GM19324 (cell line): ENCODE data around the gene TOGARAM2.
"Not testable (repeated sequence)": the region's sequence is repeated elsewhere in the genome, so short reads cannot be mapped to it uniquely, and the experiment has no call there.

Experiments
- ATAC-seq: cut with Tn5 transposase; IDR thresholded peaks from one replicate; pipeline ENCODE4 v1.9.1; 2021; ENCODE audit warnings: mild to moderate bottlenecking, moderate library complexity; ENCODE audit not compliant: unreplicated experiment, low FRiP score

The TOGARAM2 gene

GRCh38 chr2:28975671-28976070, 5.4 kb upstream of the TOGARAM2 start:
- ATAC-seq, result no peak

GRCh38 chr2:28976584-28976983, 4.5 kb upstream of the TOGARAM2 start:
- no peak for ATAC-seq

GRCh38 chr2:28977176-28977875, 3.8 kb upstream of the TOGARAM2 start:
- ATAC-seq, result no peak

GRCh38 chr2:28978001-28978400, 3.1 kb upstream of the TOGARAM2 start:
- ATAC-seq, result not testable (repeated sequence)

- no peak for ATAC-seq
Measured at GRCh38 chr2:28978606-28979005, 2.5 kb upstream of the TOGARAM2 start.

- ATAC-seq, result no peak
Measured at GRCh38 chr2:28979041-28979440, 2.1 kb upstream of the TOGARAM2 start.

GRCh38 chr2:28979576-28980366, 1.3 kb upstream of the TOGARAM2 start:
- no peak for ATAC-seq

GRCh38 chr2:28980368-28981015, 606 bp upstream of the TOGARAM2 start:
- no peak for ATAC-seq

GRCh38 chr2:28981620-28982376, 700 bp downstream of the TOGARAM2 start:
- ATAC-seq, result no peak

- no peak for ATAC-seq
Measured at GRCh38 chr2:28982381-28982950, 1.4 kb downstream of the TOGARAM2 start.

GRCh38 chr2:28986429-28986828, 5.3 kb downstream of the TOGARAM2 start:
- ATAC-seq, result no peak

GRCh38 chr2:28989973-28990372, 8.9 kb downstream of the TOGARAM2 start:
- no peak for ATAC-seq

GRCh38 chr2:28990445-28990844, 9.3 kb downstream of the TOGARAM2 start:
- ATAC-seq, result no peak

- ATAC-seq, result no peak
Measured at GRCh38 chr2:28991021-28991420, 9.9 kb downstream of the TOGARAM2 start.

GRCh38 chr2:28991460-28991859, 10.4 kb downstream of the TOGARAM2 start:
- ATAC-seq, result no peak

GRCh38 chr2:28993206-28993960, 12.3 kb downstream of the TOGARAM2 start:
- no peak for ATAC-seq

- ATAC-seq, result no peak
Measured at GRCh38 chr2:28994074-28994473, 13.0 kb downstream of the TOGARAM2 start.

GRCh38 chr2:28994679-28995078, 13.6 kb downstream of the TOGARAM2 start:
- ATAC-seq, result no peak
